ENCODE measurements around the gene IPO8. TPM values are rescaled to one million over a fixed set of nuclear protein-coding genes. Genes with fewer than 3 reads are reported as not detected.
A peak's percentile ranks its signal among the peaks of the same experiment; 100 is the strongest.

Gene IPO8
- total and polyA plus RNA-seq, 2 of the 8 experiments (the other 6 are each of a cell fraction or from before 2014, with no cell fraction given), result 7.2 to 59.8 TPM

DNA sequence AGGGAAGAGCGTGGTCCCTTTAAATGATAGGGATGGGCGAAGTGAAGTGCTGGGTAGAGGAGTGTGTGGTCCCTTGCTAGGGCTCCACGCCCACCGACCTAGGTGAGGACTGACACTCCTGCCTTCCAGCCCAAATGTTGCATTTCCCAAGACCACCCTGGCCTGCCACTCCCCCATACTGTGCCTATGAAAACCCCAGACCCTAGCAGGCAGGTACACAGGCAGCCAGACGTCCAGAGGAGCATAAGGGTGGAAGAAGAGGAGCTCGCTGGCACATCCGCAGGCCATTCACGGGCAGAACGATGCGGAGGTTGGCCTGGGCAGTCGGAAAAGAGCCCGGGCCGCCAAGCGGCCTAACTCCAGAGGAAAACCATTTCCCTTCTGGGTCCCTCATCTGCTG is 817 bp upstream of the IPO8 start:
- no peak overlapping the region for H2BK12ac ChIP-seq (ENCODE audit: low read depth, low read length)
- no peak overlapping the region for H2BK20ac ChIP-seq (ENCODE audit: low read length)
- peaks cover 6% of the 10 kb centered on the region; the same call in 1 of the 2 replicates for H3K79me1 ChIP-seq (ENCODE audit: low read depth, low read length)
- peak overlapping the region; percentile 72 to 78 for H3K4me2 ChIP-seq (ENCODE audit: insufficient read depth in 1 of 2, low read depth in 2 of 2, low read length in 2 of 2)
- no peaks in the 10 kb centered on the region for H3K36me3 ChIP-seq (ENCODE audit: control insufficient read depth in 2 of 4, insufficient read depth in 4 of 4, low read length in 3 of 4)
- no peak overlapping the region for H3K23ac ChIP-seq (ENCODE audit: insufficient read length)
- H3K79me2 ChIP-seq (ENCODE audit: control insufficient read depth in 1 of 2, insufficient read depth in 2 of 2, low read length in 2 of 2), result peaks cover 0 to 32% of the 10 kb centered on the region in 2 experiments; a peak in 2 of 4 replicates
- FAIRE-seq, result no peak
- H2AK5ac ChIP-seq (ENCODE audit: low read depth, low read length), result no peak overlapping the region
- no peak overlapping the region for H4K8ac ChIP-seq (ENCODE audit: extremely low read depth, insufficient read depth, low read length)
- no peaks in the 10 kb centered on the region for H3K27me3 ChIP-seq (replicated peaks in 1 of 4; ENCODE audit: control insufficient read depth in 3 of 4, extremely low read depth in 1 of 4, insufficient read depth in 3 of 4, low read length in 3 of 4)
- H2BK15ac ChIP-seq (ENCODE audit: low read length), result no peak overlapping the region
- H3K4me3 ChIP-seq (ENCODE audit: extremely low read depth in 1 of 4, insufficient read depth in 2 of 4, low read depth in 3 of 4, low read length in 4 of 4), result peak overlapping the region; percentile 0 to 92 (median 80); a peak in 5 of 8 replicates
- H3K23me2 ChIP-seq (ENCODE audit: low read depth, low read length), result peaks cover 15% of the 10 kb centered on the region
- H3K27ac ChIP-seq (ENCODE audit: low read depth, low read length), result no peak overlapping the region
- H3K9ac ChIP-seq (replicated peaks in 1 of 4; ENCODE audit: extremely low read depth in 1 of 4, low read depth in 3 of 4, low read length in 3 of 4), result no peak overlapping the region
- CTCF ChIA-PET (ENCODE audit: partially characterized antibody), result interaction anchor here (0.6 to 1.9 kb wide), 4 partner anchors 16 to 150 kb away, joined by 3 to 7 read pairs (median 4); no protein-coding TSS in a partner anchor
- H3K18ac ChIP-seq (ENCODE audit: extremely low read depth, low read length), result no peak overlapping the region
- H2BK120ac ChIP-seq (replicated peaks; ENCODE audit: low read depth, low read length), result no peak overlapping the region
- peaks cover 0 to 4% (median 2%) of the 10 kb centered on the region in 4 experiments; a peak in 3 of 7 replicates for H3K4me1 ChIP-seq (replicated peaks in 1 of 4; ENCODE audit: control insufficient read depth in 3 of 4, insufficient read depth in 4 of 4, low read length in 3 of 4)
- POLR2A ChIA-PET (ENCODE audit: partially characterized antibody), result interaction anchor here (0.7 to 4.7 kb wide), 7 partner anchors 11 to 127 kb away, joined by 3 to 17 read pairs (median 4); partner anchors contain the start of gene CAPRIN2
- WGBS, 2 experiments (ENCODE audit: extremely low coverage in 1 of 2, insufficient coverage in 1 of 2, insufficient read length in 1 of 2, insufficient replicate concordance in 2 of 2, low coverage in 1 of 2, low lambda C conversion rate in 2 of 2, missing lambda C conversion rate in 1 of 2), result 38% methylated on average over 14 of the region's 14 CpGs; no CpG with 5 or more reads in 1 of the 2 experiments
- H2BK5ac ChIP-seq (ENCODE audit: low read depth, low read length), result no peak overlapping the region
- no peak overlapping the region for H3K4ac ChIP-seq (replicated peaks; ENCODE audit: insufficient read length, low read depth, low read length)
- no peak overlapping the region for H3K56ac ChIP-seq (replicated peaks; ENCODE audit: insufficient read length, low read depth, low read length)
- peak overlapping the region; percentile 92 for H2AFZ ChIP-seq (ENCODE audit: low read length)
- no peaks in the 10 kb centered on the region for H3K9me3 ChIP-seq (ENCODE audit: insufficient read depth in 2 of 2, low read depth in 1 of 2, low read length in 1 of 2)
- peaks cover 0 to 8% of the 10 kb centered on the region in 2 experiments for H4K20me1 ChIP-seq (replicated peaks in 1 of 2; ENCODE audit: control insufficient read depth in 1 of 2, insufficient read depth in 2 of 2, low read length in 2 of 2)
- H3K14ac ChIP-seq (ENCODE audit: insufficient read length), result no peak overlapping the region
- DNase-seq (ENCODE audit: low read depth in 1 of 2, low spot score in 2 of 2), result peak in 1 of 2 experiments; percentile 64
- no peak overlapping the region for H4K91ac ChIP-seq (replicated peaks; ENCODE audit: insufficient read length, low read length)
- H4K5ac ChIP-seq (ENCODE audit: insufficient read length, low read depth, low read length), result no peak overlapping the region
- TF ChIP-seq ZNF274 (IDR thresholded peaks at IDR 0.05; ENCODE audit: borderline replicate concordance, extremely low read depth, low read length) (no peak), RBBP5 (IDR thresholded peaks at IDR 0.05; ENCODE audit: borderline replicate concordance, low read depth, low read length) (no peak), CEBPB (IDR thresholded peaks at IDR 0.05; ENCODE audit: low read depth, low read length) (no peak), CREB1 (IDR thresholded peaks at IDR 0.05) (no peak), EP300 (IDR thresholded peaks at IDR 0.05; ENCODE audit: borderline replicate concordance in 1 of 2, low read depth in 2 of 2, low read length in 2 of 2) (no peak), SP4 (IDR thresholded peaks at IDR 0.05; ENCODE audit: low read length) (no peak), PHF8 (conservative IDR thresholded peaks at IDR 0.05; ENCODE audit: low read depth, low read length) (no peak), EZH2 (IDR thresholded peaks at IDR 0.05; ENCODE audit: low read depth, low read length, severe bottlenecking) (no peak), KDM4A (IDR thresholded peaks at IDR 0.05; ENCODE audit: low read depth, low read length, severe bottlenecking) (no peak), POLR2A (IDR thresholded peaks at IDR 0.05; ENCODE audit: control extremely low read depth in 1 of 2, low read depth in 2 of 2, low read length in 2 of 2) (no peak), SIRT6 (IDR thresholded peaks at IDR 0.05; ENCODE audit: low read length) (no peak), BACH1 (IDR thresholded peaks at IDR 0.05; ENCODE audit: low read length) (no peak)
- TF ChIP-seq, protein P1, sequence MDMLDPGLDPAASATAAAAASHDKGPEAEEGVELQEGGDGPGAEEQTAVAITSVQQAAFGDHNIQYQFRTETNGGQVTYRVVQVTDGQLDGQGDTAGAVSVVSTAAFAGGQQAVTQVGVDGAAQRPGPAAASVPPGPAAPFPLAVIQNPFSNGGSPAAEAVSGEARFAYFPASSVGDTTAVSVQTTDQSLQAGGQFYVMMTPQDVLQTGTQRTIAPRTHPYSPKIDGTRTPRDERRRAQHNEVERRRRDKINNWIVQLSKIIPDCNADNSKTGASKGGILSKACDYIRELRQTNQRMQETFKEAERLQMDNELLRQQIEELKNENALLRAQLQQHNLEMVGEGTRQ (IDR thresholded peaks at IDR 0.05; ENCODE audit: low read length), result no peak
